GM12878 (cell line): ENCODE data around the gene XPOT. TPM values are rescaled to one million over a fixed set of nuclear protein-coding genes. Genes with fewer than 3 reads are reported as not detected.

Experiments used
- ATAC-seq: fragments of 200-7000 bp; cut with Tn5 transposase; 3 replicates; pipeline ENCODE4 v1.9.1; 2020; ENCODE audit warnings: mild to moderate bottlenecking, moderate library complexity
- BruUV-seq: library from RNA; stranded (reverse); fragments of 400-500 nt; replicated peaks from 2 replicates; lab custom pipeline; 2021; lab: Mats Ljungman, UMichigan
- CTCF ChIA-PET: fragments of 300-600 bp; sonication (Branson Sonifier 250); formaldehyde crosslinking; extraction: SDS; loops from one replicate; lab custom pipeline; 2021; ENCODE audit warnings: inconsistent platforms; lab: Yijun Ruan, JAX
- POLR2A ChIA-PET: fragments of 350-600 bp; formaldehyde crosslinking; extraction: SDS; loops from one replicate; lab custom pipeline; 2021; ENCODE audit warnings: inconsistent platforms; lab: Charles Lee
- RAD21 ChIA-PET: fragments of 300-600 bp; sonication (Branson Sonifier 250); formaldehyde crosslinking; loops from one replicate; lab custom pipeline; 2023; ENCODE audit warnings: antibody characterized with exemption; ENCODE audit not compliant: unreplicated experiment; lab: Charles Lee
- SMC1A ChIA-PET: fragments of 300-600 bp; sonication (Branson Sonifier 250); formaldehyde crosslinking; loops from one replicate; lab custom pipeline; 2023; ENCODE audit not compliant: unreplicated experiment, uncharacterized antibody; lab: Charles Lee
- DNase-seq: peaks from one replicate; pipeline ENCODE4 v3.0.0-alpha.2; 2011; ENCODE audit warnings: low read depth, low spot score
- FAIRE-seq: peaks from 3 replicates; lab custom pipeline; 2011; peaks lifted over from hg19 to GRCh38; lab: Jason Lieb, UNC
- H2AFZ ChIP-seq: 2 replicates; pipeline ENCODE4 v1.6.0; 2011; ENCODE audit warnings: low read depth, low read length, control low read depth; ENCODE audit not compliant: control insufficient read depth
- H3K27ac ChIP-seq: 2 replicates; pipeline ENCODE4 v1.5.1; 2011; ENCODE audit warnings: control low read depth; ENCODE audit not compliant: control insufficient read depth, insufficient read depth
- H3K27me3 ChIP-seq, 2 experiments: replicated peaks in 1 of 2; 2 replicates each; pipeline versions ENCODE4 v1.6.0 to v1.6.1; 2011; ENCODE audit warnings: low read length in 1 of 2; ENCODE audit not compliant: control insufficient read depth in 2 of 2, insufficient read depth in 2 of 2
- H3K36me3 ChIP-seq, 2 experiments: 2 replicates each; pipeline ENCODE4 v1.5.1; 2011; ENCODE audit warnings: low read length in 1 of 2; ENCODE audit not compliant: control insufficient read depth in 2 of 2, insufficient read depth in 2 of 2
- H3K4me1 ChIP-seq: 2 replicates; pipeline ENCODE4 v1.6.1; 2011; ENCODE audit warnings: mild to moderate bottlenecking, low read length, moderate library complexity, mixed read lengths; ENCODE audit not compliant: control insufficient read depth, insufficient read depth
- H3K4me2 ChIP-seq: 2 replicates; pipeline ENCODE4 v1.6.0; 2011; ENCODE audit warnings: control low read depth; ENCODE audit not compliant: control insufficient read depth, insufficient read depth
- H3K4me3 ChIP-seq: fragments of 200-600 bp; sonication (generic); 2 replicates; pipeline ENCODE4 v1.5.1; 2016
- H3K79me2 ChIP-seq: 2 replicates; pipeline ENCODE4 v1.6.0; 2011; ENCODE audit warnings: low read length; ENCODE audit not compliant: control insufficient read depth, insufficient read depth
- H3K9ac ChIP-seq: 2 replicates; pipeline ENCODE4 v1.8.0; 2011; ENCODE audit warnings: low read length, control low read depth, mixed read lengths; ENCODE audit not compliant: control insufficient read depth, insufficient read depth
- H3K9me3 ChIP-seq: replicated peaks from 3 replicates; pipeline ENCODE4 v1.5.1; 2011; ENCODE audit warnings: mild to moderate bottlenecking, low read length; ENCODE audit not compliant: control insufficient read depth, insufficient read depth
- H4K20me1 ChIP-seq: 2 replicates; pipeline ENCODE4 v1.6.0; 2011; ENCODE audit not compliant: control insufficient read depth, insufficient read depth
- CBX3 ChIP-seq: fragments of 200-600 bp; sonication (generic); IDR thresholded peaks from 2 replicates; pipeline ENCODE4 v1.6.1; 2016; ENCODE audit warnings: low read depth, borderline replicate concordance
- CHD2 ChIP-seq: IDR thresholded peaks from 2 replicates; pipeline ENCODE4 v1.6.1; 2011; ENCODE audit warnings: low read depth, low read length, improper control_type of control experiment, borderline replicate concordance
- CREM ChIP-seq: IDR thresholded peaks from 2 replicates; pipeline ENCODE4 v1.6.1; 2014; ENCODE audit warnings: antibody characterized with exemption, low read depth
- EZH2 ChIP-seq: IDR thresholded peaks from 2 replicates; pipeline ENCODE4 v1.6.1; 2012; ENCODE audit warnings: low read depth, mild to moderate bottlenecking, control low read depth, inconsistent platforms, low read length, borderline replicate concordance; ENCODE audit not compliant: control insufficient read depth
- FOS ChIP-seq: IDR thresholded peaks from 3 replicates; pipeline ENCODE4 v1.6.1; 2011; ENCODE audit warnings: borderline replicate concordance; ENCODE audit not compliant: insufficient read length; ENCODE audit errors: extremely low read depth
- FOXM1 ChIP-seq: IDR thresholded peaks from 2 replicates; pipeline ENCODE4 v1.6.1; 2012; ENCODE audit warnings: low read depth, mild to moderate bottlenecking, inconsistent platforms, low read length, moderate library complexity
- GABPA ChIP-seq: IDR thresholded peaks from 2 replicates; pipeline ENCODE4 v1.6.1; 2014; ENCODE audit warnings: antibody characterized with exemption, low read depth, mild to moderate bottlenecking, inconsistent platforms
- JUNB ChIP-seq: IDR thresholded peaks from 2 replicates; pipeline ENCODE4 v1.6.1; 2016; ENCODE audit warnings: antibody characterized with exemption, mild to moderate bottlenecking
- MXI1 ChIP-seq: fragments of 150-350 bp; IDR thresholded peaks from 2 replicates; pipeline ENCODE4 v1.6.1; 2011; ENCODE audit warnings: low read depth, mild to moderate bottlenecking, inconsistent platforms, low read length, improper control_type of control experiment
- RAD51 ChIP-seq: fragments of 450-650 bp; IDR thresholded peaks from 2 replicates; pipeline ENCODE4 v1.6.1; 2016; ENCODE audit warnings: moderate library complexity, mild to moderate bottlenecking, inconsistent platforms
- RFX5 ChIP-seq: IDR thresholded peaks from 2 replicates; pipeline ENCODE4 v1.6.1; 2011; ENCODE audit warnings: low read depth, low read length, improper control_type of control experiment
- WRNIP1 ChIP-seq: IDR thresholded peaks from 2 replicates; pipeline ENCODE4 v1.6.1; 2011; ENCODE audit warnings: low read depth, low read length, improper control_type of control experiment, borderline replicate concordance
- WGBS: methylation state at CpG from one replicate; pipeline ENCODE4 v1.1.6; 2016; ENCODE audit warnings: low lambda C conversion rate; ENCODE audit not compliant: insufficient replicate concordance, insufficient coverage; ENCODE audit errors: missing lambda C conversion rate; 5-methylcytosine and 5-hydroxymethylcytosine counted together
- in situ Hi-C: fragments of 300-500 bp; cut with MboI; formaldehyde crosslinking; loops from 9 replicates; pipeline ENCODE4 v1.14.3; 2018; ENCODE audit warnings: mixed read lengths
- intact Hi-C: fragments of 100-400 bp; cut with micrococcal nuclease; formaldehyde crosslinking; loops from one replicate; pipeline ENCODE4 v1.14.2; 2022; ENCODE audit not compliant: unreplicated experiment
- polyA plus RNA-seq, 11 experiments: library from polyadenylated mRNA; depleted of rRNA in 4 of 11; unstranded in 6 of 11; stranded (reverse) in 5 of 11; fragments of >200 nt; fragmentation: Nextera tagmentation in 4 of 11; fragmentation: Illumina TruSeq in 1 of 11; extraction: Ambion mirVana in 4 of 11; extraction: Trizol in 1 of 11; gene quantifications; 1 replicate in 1 of 11; 2 replicates in 10 of 11; pipeline versions ENCODE4 v1.2.1 to v1.2.3, GENCODE V29; 2011 to 2016; ENCODE audit warnings: inconsistent platforms in 2 of 11, missing spikeins in 2 of 11, low read depth in 1 of 11
- total RNA-seq, 4 experiments: library from RNA; depleted of rRNA in 3 of 4; stranded (reverse); fragments of >200 nt in 3 of 4; fragmentation: Illumina TruSeq in 1 of 4; extraction: Trizol in 1 of 4; gene quantifications; 2 replicates each; pipeline versions ENCODE4 v1.2.1 to v1.2.3, GENCODE V29; 2013 to 2021
- TF ChIP-seq, protein P1 (sequence below): fragments of 450-650 bp; IDR thresholded peaks from 2 replicates; pipeline ENCODE4 v1.6.1; 2017; ENCODE audit warnings: low read depth, mild to moderate bottlenecking, moderate library complexity
- TF ChIP-seq, protein P2 (sequence below): fragments of 450-650 bp; conservative IDR thresholded peaks from 2 replicates; pipeline ENCODE4 v1.6.1; 2017; ENCODE audit warnings: mild to moderate bottlenecking, moderate library complexity
- TF ChIP-seq, protein P3 (sequence below): fragments of 450-650 bp; IDR thresholded peaks from 2 replicates; pipeline ENCODE4 v1.6.1; 2014; ENCODE audit warnings: mild to moderate bottlenecking
- TF ChIP-seq, protein P4 (sequence below): fragments of 450-650 bp; IDR thresholded peaks from 2 replicates; pipeline ENCODE4 v1.6.1; 2017; ENCODE audit warnings: mild to moderate bottlenecking, low read depth, inconsistent platforms; ENCODE audit not compliant: poor library complexity, severe bottlenecking

XPOT gene
- total and polyA plus RNA-seq, 10 of the 15 experiments (the other 5 are each of a cell fraction or from before 2014, with no cell fraction given): 11.9 to 66.3 (median 54.7) TPM

DNA sequence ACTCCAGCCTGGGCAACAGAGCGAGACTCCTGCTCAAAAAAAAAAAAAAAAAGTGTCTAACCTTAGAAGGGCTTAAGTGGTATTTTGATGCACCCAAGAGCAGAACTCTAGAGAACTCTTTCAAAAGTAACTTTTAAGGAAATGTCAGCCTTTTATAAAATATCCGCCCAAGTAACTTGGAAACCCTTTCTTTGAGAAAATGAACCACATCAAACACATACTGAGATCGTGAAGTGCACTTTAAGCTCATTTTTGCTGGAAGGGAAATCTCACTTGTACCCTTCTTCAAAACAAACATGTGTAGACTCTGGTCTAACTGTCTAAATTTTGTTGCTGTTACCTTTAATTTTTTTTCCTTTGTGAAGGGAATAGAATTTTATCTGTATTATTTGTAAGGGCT, 19.2 kb upstream of the XPOT start:
- in situ Hi-C loops (loop anchor here (25.0 kb wide), 1 partner anchor 548 kb away; the partner anchor contains the start of gene SRGAP1), intact Hi-C loops (no loop called here)
- Histone ChIP-seq H3K9ac (no peak overlapping the region), H3K27ac (no peak overlapping the region), H2AFZ (no peak overlapping the region), H3K27me3 (no peaks in the 10 kb centered on the region), H3K36me3 (no peaks in the 10 kb centered on the region), H3K9me3 (no peaks in the 10 kb centered on the region; the same call in 2 of the 3 replicates), H3K79me2 (no peaks in the 10 kb centered on the region), H4K20me1 (no peaks in the 10 kb centered on the region), H3K4me2 (no peak overlapping the region), H3K4me3 (no peak overlapping the region), H3K4me1 (no peaks in the 10 kb centered on the region)
- WGBS: 37% methylated on average over 2 of the region's 3 CpGs
- SMC1A ChIA-PET: no interaction called here
- DNase-seq: no peak
- TF ChIP-seq CREM: no peak
- no peak for TF ChIP-seq JUNB
- TF ChIP-seq, protein P1, sequence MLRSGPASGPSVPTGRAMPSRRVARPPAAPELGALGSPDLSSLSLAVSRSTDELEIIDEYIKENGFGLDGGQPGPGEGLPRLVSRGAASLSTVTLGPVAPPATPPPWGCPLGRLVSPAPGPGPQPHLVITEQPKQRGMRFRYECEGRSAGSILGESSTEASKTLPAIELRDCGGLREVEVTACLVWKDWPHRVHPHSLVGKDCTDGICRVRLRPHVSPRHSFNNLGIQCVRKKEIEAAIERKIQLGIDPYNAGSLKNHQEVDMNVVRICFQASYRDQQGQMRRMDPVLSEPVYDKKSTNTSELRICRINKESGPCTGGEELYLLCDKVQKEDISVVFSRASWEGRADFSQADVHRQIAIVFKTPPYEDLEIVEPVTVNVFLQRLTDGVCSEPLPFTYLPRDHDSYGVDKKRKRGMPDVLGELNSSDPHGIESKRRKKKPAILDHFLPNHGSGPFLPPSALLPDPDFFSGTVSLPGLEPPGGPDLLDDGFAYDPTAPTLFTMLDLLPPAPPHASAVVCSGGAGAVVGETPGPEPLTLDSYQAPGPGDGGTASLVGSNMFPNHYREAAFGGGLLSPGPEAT: no peak
- TF ChIP-seq, protein P2, sequence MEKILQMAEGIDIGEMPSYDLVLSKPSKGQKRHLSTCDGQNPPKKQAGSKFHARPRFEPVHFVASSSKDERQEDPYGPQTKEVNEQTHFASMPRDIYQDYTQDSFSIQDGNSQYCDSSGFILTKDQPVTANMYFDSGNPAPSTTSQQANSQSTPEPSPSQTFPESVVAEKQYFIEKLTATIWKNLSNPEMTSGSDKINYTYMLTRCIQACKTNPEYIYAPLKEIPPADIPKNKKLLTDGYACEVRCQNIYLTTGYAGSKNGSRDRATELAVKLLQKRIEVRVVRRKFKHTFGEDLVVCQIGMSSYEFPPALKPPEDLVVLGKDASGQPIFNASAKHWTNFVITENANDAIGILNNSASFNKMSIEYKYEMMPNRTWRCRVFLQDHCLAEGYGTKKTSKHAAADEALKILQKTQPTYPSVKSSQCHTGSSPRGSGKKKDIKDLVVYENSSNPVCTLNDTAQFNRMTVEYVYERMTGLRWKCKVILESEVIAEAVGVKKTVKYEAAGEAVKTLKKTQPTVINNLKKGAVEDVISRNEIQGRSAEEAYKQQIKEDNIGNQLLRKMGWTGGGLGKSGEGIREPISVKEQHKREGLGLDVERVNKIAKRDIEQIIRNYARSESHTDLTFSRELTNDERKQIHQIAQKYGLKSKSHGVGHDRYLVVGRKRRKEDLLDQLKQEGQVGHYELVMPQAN: no peak
- TF ChIP-seq, protein P3, sequence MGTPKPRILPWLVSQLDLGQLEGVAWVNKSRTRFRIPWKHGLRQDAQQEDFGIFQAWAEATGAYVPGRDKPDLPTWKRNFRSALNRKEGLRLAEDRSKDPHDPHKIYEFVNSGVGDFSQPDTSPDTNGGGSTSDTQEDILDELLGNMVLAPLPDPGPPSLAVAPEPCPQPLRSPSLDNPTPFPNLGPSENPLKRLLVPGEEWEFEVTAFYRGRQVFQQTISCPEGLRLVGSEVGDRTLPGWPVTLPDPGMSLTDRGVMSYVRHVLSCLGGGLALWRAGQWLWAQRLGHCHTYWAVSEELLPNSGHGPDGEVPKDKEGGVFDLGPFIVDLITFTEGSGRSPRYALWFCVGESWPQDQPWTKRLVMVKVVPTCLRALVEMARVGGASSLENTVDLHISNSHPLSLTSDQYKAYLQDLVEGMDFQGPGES: no peak
- no peak for TF ChIP-seq EZH2
- no peak for TF ChIP-seq RFX5
- TF ChIP-seq FOS: no peak
- no peak for TF ChIP-seq FOXM1
- TF ChIP-seq CHD2: no peak
- TF ChIP-seq MXI1: no peak
- TF ChIP-seq GABPA: no peak
- TF ChIP-seq, protein P4, sequence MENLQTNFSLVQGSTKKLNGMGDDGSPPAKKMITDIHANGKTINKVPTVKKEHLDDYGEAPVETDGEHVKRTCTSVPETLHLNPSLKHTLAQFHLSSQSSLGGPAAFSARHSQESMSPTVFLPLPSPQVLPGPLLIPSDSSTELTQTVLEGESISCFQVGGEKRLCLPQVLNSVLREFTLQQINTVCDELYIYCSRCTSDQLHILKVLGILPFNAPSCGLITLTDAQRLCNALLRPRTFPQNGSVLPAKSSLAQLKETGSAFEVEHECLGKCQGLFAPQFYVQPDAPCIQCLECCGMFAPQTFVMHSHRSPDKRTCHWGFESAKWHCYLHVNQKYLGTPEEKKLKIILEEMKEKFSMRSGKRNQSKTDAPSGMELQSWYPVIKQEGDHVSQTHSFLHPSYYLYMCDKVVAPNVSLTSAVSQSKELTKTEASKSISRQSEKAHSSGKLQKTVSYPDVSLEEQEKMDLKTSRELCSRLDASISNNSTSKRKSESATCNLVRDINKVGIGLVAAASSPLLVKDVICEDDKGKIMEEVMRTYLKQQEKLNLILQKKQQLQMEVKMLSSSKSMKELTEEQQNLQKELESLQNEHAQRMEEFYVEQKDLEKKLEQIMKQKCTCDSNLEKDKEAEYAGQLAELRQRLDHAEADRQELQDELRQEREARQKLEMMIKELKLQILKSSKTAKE: no peak
- no peak for TF ChIP-seq CBX3
- TF ChIP-seq RAD51: no peak
- TF ChIP-seq WRNIP1: no peak
- CTCF ChIA-PET: no interaction called here
- RAD21 ChIA-PET: no interaction called here
- no TSS peak for BruUV-seq
- no peak for ATAC-seq
- POLR2A ChIA-PET: no interaction called here
- no peak for FAIRE-seq
